Measurements from ENCODE around the gene CCDC12.

DNA sequence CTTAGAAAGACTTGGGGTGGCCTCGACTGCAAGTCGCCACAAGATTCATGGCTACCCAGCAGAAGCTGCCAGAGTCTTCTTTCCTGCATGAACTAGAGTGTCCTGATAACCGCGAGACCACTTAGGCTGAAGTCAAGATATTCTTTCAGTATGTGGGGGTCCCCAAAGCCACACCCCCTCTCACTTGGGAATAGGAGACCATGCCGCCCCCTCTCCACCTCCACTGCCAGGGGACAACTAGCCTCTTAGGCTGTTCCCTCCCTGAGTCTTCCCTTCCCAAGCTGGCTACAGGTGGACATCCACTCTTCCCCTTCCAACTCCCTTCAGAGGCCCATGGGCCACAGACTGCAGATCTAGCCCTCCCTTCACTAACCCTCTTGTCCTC is 1.3 kb upstream of the CCDC12 start:
- TF ChIP-seq POLR2A (IDR thresholded peaks at IDR 0.05): no peak
- TF ChIP-seq CTCF (IDR thresholded peaks at IDR 0.05): no peak

Measured in adrenal gland (tissue), 5 donors.